Stimulated activated CD8-positive, alpha-beta memory T cell treated with anti-CD3 and anti-CD28 coated beads, Interleukin-4, amount 100 ng/mL, for 1 hour (primary cell): ENCODE measurements around the gene ANKRD37.

Source experiments
- DNase-seq, 2 donors: peaks; one replicate each; pipeline ENCODE4 v3.0.0-alpha.2; 2020; ENCODE audit warnings: low read depth in 2 of 2, low spot score in 1 of 2

Gene ANKRD37

GRCh38 chr4:185379326-185380295, 17.0 kb upstream of the ANKRD37 start:
- DNase-seq, result no peak

- DNase-seq, result no peak
Observed at GRCh38 chr4:185380320-185380719, 16.3 kb upstream of the ANKRD37 start.

- no peak for DNase-seq
Observed at GRCh38 chr4:185381288-185382196, 15.1 kb upstream of the ANKRD37 start.

- DNase-seq, result no peak
Observed at GRCh38 chr4:185382754-185383153, 13.9 kb upstream of the ANKRD37 start.

GRCh38 chr4:185383451-185383850, 13.2 kb upstream of the ANKRD37 start:
- no peak for DNase-seq

GRCh38 chr4:185384061-185384460, 12.6 kb upstream of the ANKRD37 start:
- DNase-seq, result no peak

- no peak for DNase-seq
Observed at GRCh38 chr4:185384930-185385331, 11.7 kb upstream of the ANKRD37 start.

- DNase-seq, result no peak
Observed at GRCh38 chr4:185387957-185388356, 8.7 kb upstream of the ANKRD37 start.

GRCh38 chr4:185390941-185391340, 5.7 kb upstream of the ANKRD37 start:
- DNase-seq, result no peak

- no peak for DNase-seq
Observed at GRCh38 chr4:185392156-185392555, 4.5 kb upstream of the ANKRD37 start.

GRCh38 chr4:185394568-185395237, 1.9 kb upstream of the ANKRD37 start:
- no peak for DNase-seq

GRCh38 chr4:185395238-185395955, 1.2 kb upstream of the ANKRD37 start, which contains the start of gene LRP2BP:
Gene LRP2BP, minus strand, starts transcription at chr4:185395924. Its CDS starts 17,738 bp downstream, at chr4:185378186.
- DNase-seq, result no peak

- peak; percentile 81 to 92 for DNase-seq
Observed at GRCh38 chr4:185395956-185396723, 501 bp upstream of the ANKRD37 start.

GRCh38 chr4:185398618-185399017, 2.0 kb downstream of the ANKRD37 start:
- DNase-seq, result no peak

- DNase-seq, result no peak
Observed at GRCh38 chr4:185399466-185399865, 2.8 kb downstream of the ANKRD37 start.

GRCh38 chr4:185404031-185404430, 7.4 kb downstream of the ANKRD37 start:
- DNase-seq, result no peak

GRCh38 chr4:185405296-185405999, 8.8 kb downstream of the ANKRD37 start:
- DNase-seq, result no peak

- no peak for DNase-seq
Observed at GRCh38 chr4:185408432-185408831, 11.8 kb downstream of the ANKRD37 start.

GRCh38 chr4:185411849-185412248, 15.2 kb downstream of the ANKRD37 start:
- no peak for DNase-seq
